ENCODE measurements around the gene ITGA1. TPM values are rescaled to one million over a fixed set of nuclear protein-coding genes. Genes with fewer than 3 reads are reported as not detected.

Gene ITGA1
- total RNA-seq, 1 donor from 2014 or later: 10.0 TPM

- H3K36me3 ChIP-seq (ENCODE audit: control insufficient read depth, insufficient read depth, low read length): no peaks in the 10 kb centered on the region
- TF ChIP-seq, protein P1, sequence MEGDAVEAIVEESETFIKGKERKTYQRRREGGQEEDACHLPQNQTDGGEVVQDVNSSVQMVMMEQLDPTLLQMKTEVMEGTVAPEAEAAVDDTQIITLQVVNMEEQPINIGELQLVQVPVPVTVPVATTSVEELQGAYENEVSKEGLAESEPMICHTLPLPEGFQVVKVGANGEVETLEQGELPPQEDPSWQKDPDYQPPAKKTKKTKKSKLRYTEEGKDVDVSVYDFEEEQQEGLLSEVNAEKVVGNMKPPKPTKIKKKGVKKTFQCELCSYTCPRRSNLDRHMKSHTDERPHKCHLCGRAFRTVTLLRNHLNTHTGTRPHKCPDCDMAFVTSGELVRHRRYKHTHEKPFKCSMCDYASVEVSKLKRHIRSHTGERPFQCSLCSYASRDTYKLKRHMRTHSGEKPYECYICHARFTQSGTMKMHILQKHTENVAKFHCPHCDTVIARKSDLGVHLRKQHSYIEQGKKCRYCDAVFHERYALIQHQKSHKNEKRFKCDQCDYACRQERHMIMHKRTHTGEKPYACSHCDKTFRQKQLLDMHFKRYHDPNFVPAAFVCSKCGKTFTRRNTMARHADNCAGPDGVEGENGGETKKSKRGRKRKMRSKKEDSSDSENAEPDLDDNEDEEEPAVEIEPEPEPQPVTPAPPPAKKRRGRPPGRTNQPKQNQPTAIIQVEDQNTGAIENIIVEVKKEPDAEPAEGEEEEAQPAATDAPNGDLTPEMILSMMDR (IDR thresholded peaks at IDR 0.05; ENCODE audit: insufficient read depth, low read length, poor library complexity, severe bottlenecking): no peak
- no peak for DNase-seq (ENCODE audit: low read depth)
These were observed 155.6 kb downstream of the ITGA1 start for GRCh38 chr5:52943285-52943684.

DNA sequence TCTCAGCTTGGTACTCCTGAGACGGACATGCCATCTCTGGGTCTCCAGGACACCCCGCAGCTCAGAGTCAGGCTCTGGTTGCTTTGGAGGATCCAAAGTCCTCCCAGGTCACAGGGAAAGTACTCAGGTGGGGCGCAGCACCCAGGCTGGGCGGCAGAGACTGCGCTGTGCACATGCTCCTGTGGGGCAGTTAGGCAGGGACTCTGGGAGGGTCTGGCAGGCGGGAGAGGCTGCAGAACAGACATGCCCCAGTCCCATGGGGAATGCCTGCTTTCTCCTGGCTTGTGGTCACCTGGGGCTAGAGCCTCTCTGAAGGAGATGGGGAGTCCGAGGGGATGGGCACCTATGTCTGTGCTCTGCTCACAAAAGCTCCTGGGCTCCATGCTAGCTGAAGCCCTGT lies 156.1 kb downstream of the ITGA1 start:
- no peaks in the 10 kb centered on the region for H3K27me3 ChIP-seq (ENCODE audit: control insufficient read depth, insufficient read depth, low read length)
- TF ChIP-seq, protein P1 (IDR thresholded peaks at IDR 0.05; ENCODE audit: insufficient read depth, low read length, poor library complexity, severe bottlenecking): no peak
- no peak overlapping the region for H3K4me3 ChIP-seq (ENCODE audit: low read depth, low read length)
- DNase-seq (ENCODE audit: low read depth): no peak
- no peaks in the 10 kb centered on the region for H3K36me3 ChIP-seq (ENCODE audit: control insufficient read depth, insufficient read depth, low read length)

More at GRCh38 chr5:52943285-52943684, 155.6 kb downstream of the ITGA1 start:
- H3K27me3 ChIP-seq (ENCODE audit: control insufficient read depth, insufficient read depth, low read length): no peaks in the 10 kb centered on the region
- H3K4me3 ChIP-seq (ENCODE audit: low read depth, low read length): no peak overlapping the region

- H3K27me3 ChIP-seq (ENCODE audit: control insufficient read depth, insufficient read depth, low read length): no peaks in the 10 kb centered on the region
- TF ChIP-seq, protein P1 (IDR thresholded peaks at IDR 0.05; ENCODE audit: insufficient read depth, low read length, poor library complexity, severe bottlenecking): no peak
- DNase-seq (ENCODE audit: low read depth): no peak
- H3K4me3 ChIP-seq (ENCODE audit: low read depth, low read length): no peak overlapping the region
- H3K36me3 ChIP-seq (ENCODE audit: control insufficient read depth, insufficient read depth, low read length): no peaks in the 10 kb centered on the region
These were observed 157.3 kb downstream of the ITGA1 start for GRCh38 chr5:52945040-52945439.

DNA sequence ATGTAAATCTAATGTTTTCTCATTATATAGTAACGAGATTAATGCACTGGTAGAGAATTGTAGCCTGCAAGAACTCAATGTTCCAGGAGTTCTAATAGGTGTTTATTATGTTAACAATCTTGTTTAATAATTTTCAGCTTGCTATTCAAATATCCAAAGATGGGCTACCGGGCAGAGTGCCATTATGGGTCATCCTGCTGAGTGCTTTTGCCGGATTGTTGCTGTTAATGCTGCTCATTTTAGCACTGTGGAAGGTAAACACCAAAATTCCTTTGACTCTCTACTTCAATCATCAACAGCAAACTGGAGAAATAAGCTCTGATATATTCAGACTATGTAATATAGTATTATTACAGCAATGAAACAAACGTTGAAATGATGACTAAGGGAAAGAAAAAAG lies 159.5 kb downstream of the ITGA1 start:
- H3K4me3 ChIP-seq (ENCODE audit: low read depth, low read length): no peak overlapping the region
- DNase-seq (ENCODE audit: low read depth): no peak
- H3K36me3 ChIP-seq (ENCODE audit: control insufficient read depth, insufficient read depth, low read length): no peaks in the 10 kb centered on the region
- H3K27me3 ChIP-seq (ENCODE audit: control insufficient read depth, insufficient read depth, low read length): no peaks in the 10 kb centered on the region
- TF ChIP-seq, protein P1 (IDR thresholded peaks at IDR 0.05; ENCODE audit: insufficient read depth, low read length, poor library complexity, severe bottlenecking): no peak

DNA sequence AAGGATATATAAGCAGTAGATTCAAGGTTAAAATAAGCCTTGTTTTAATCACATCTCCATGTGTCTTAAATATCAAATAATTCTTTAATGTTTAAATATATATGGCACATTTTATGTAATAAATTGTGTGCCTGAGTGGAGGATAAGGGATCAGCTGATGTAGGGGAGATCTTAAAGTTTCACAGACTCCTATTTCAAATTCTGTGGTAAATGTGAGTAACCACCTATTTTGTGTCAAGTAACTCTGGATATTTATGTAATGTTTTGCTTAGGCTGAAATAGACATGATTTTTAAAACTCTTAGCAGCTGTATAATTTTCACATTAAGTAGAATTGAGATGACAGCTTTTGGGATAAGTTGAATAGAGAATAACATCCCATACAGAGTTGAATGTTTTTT lies 160.1 kb downstream of the ITGA1 start:
- H3K36me3 ChIP-seq (ENCODE audit: control insufficient read depth, insufficient read depth, low read length): no peaks in the 10 kb centered on the region
- no peak overlapping the region for H3K4me3 ChIP-seq (ENCODE audit: low read depth, low read length)
- DNase-seq (ENCODE audit: low read depth): no peak
- TF ChIP-seq, protein P1 (IDR thresholded peaks at IDR 0.05; ENCODE audit: insufficient read depth, low read length, poor library complexity, severe bottlenecking): no peak
- H3K27me3 ChIP-seq (ENCODE audit: control insufficient read depth, insufficient read depth, low read length): no peaks in the 10 kb centered on the region

- Histone ChIP-seq H3K27me3 (ENCODE audit: control insufficient read depth, insufficient read depth, low read length) (no peaks in the 10 kb centered on the region), H3K4me3 (ENCODE audit: low read depth, low read length) (no peak overlapping the region), H3K36me3 (ENCODE audit: control insufficient read depth, insufficient read depth, low read length) (no peaks in the 10 kb centered on the region)
- peak; percentile 28 for DNase-seq (ENCODE audit: low read depth)
- TF ChIP-seq, protein P1 (IDR thresholded peaks at IDR 0.05; ENCODE audit: insufficient read depth, low read length, poor library complexity, severe bottlenecking): peak; percentile 74
These were observed 160.8 kb downstream of the ITGA1 start for GRCh38 chr5:52948418-52949076.
